HG03097 (cell line): Measurements from ENCODE around the gene FAM185A.
"Not testable (repeated sequence)": the region's sequence is repeated elsewhere in the genome, so short reads cannot be mapped to it uniquely, and the experiment has no call there.

Experiments
- ATAC-seq: cut with Tn5 transposase; IDR thresholded peaks from one replicate; pipeline ENCODE4 v1.9.1; 2021; ENCODE audit not compliant: unreplicated experiment, low FRiP score

The FAM185A gene

DNA sequence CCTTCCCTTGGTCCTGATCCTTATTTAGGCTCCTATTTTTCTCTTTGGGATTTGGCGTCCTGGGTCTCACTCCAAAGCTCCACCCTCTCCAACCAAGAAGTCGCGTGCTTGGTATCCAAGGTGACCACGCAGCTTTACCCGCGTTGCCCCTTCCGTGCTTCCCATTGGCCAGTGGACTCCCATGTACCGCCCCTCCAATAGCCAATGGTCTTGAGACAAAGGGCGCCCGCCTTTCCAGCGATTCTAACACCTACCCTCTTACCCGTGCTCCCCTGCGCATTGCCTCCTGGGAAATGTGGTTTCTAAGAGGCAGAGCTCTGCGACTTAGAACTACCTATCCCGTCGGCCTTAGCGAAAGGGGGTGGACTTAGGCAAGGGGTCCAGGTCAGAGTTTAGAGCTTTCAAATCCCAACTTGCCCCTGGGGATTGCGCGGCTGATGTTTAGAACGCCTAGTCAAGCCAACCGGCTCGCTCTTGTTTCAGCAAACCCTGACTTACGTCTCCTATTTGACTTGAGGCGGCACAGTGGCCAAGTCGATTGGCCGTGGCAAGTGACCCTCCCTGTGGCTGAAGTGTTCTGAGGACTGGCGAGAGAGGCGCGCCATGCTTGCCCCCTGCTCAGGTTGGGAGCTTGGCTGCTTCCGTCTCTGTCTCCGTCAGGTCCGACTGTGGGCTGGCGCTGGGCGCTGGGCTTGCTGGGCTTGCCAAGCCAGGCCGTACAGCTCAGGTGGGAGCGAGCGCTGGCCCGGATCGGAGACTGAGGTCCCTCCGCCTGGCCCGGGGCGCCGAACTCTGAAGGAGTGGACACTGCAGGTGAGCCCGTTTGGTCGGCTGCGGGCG is at the start of gene FAM185A:
TSS of gene FAM185A (plus strand) at position 395 of the 840 bp plus-strand sequence. CDS start at position 604, 209 bp downstream.
- peak; percentile 95 for ATAC-seq

DNA sequence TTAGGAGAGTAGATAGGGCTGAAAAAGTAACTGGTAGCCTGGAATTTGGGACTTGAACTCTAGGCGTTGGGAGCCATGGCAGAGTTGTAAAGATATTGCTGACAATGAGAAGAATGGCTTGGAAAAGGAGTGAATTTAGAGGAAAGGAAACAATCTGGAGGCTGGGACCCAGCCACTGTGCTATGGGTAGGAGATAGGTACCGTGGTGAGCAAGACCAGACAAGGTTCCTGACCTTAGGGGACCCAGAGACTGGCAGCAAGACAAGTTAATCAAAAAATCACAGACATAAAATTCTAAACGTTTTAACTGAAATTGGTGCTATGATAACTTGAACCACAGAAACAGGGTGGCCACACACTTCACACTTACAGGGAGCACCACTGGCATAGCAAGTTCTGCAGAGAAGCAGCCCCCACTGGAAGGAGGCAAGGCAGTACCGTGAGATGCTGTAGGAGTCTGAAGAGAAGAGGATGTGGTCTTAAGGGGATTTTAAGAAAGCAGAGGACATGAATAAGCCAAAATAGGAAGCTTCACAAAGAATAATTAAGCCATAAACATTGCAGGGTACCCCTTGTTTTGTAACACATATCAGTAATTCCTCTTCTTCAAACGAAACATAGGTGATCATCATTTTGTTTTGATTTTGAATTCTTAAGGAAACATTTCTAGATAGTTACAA is 35.6 kb upstream of the FAM185A start:
- peak; percentile 81 for ATAC-seq

DNA sequence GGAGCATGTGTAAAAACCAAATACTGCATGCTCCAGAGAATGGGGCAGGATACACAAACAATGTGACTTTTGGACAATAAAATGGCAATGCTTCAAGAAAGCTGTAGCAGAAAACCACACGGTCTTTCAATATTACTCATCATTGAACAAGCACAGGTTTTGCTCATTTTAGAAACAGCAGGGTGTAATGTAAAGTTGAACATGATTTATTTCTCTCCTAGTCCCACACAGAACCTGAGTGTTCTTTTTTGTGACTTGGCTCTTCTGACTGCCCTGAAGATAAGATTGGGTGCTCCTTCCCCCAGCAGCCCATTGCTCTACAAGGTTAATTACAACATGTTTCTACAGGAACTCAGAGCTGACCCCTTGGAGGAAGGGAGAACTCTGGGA is 35.1 kb upstream of the FAM185A start:
- ATAC-seq = peak; percentile 70

DNA sequence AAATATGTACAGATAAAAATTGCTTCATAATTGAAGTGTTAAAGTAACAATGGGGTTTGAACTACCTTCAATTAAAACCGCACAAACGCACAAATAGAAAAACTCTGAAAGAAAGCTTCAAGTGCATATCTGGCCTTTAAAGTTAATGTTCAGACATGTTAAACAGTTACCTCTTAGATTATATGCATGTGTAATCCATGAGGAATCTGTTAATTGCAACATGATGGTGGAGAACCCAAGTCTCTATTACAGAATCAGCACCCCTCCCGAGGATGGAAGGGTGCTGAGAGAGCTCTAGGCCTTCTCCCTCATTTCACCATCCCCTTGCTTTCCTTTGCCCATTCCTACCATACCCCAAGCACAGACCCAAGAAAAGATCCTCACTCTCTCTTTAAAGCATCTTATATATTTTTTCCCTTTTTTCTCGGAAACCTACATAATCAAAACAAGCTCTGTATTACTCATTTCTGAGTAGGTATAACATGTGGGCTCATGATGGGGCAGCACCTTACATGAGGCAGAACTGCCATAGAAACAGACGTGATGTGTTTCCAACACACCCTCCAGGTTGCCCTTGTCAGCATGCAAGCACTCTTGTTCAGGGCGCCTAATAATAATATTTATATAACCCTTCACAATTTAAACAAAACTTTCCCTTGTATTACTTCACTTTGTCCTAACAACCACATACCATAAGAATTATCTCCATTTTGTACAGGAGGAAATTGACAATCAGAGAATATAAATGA is 33.9 kb upstream of the FAM185A start:
- ATAC-seq = not testable (repeated sequence)

DNA sequence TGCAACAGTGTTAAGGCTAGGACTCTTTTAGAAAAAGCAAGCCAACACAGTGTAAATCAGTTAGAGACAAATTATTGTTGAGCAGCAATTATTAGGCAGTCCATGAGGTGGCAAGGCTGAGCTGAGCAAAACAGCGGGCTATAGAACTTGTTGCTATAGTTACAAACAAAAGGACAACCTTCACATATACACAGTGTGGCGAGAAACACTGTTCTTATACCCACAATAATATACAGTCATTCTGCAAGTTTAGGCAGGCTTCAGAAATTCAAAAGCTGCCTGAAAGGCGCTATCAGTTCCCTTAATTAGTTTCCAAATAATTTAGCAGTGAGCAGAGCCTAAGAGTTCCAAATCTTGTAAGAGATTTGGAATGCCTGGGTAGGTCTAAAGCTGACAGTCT is 33.1 kb upstream of the FAM185A start:
- not testable (repeated sequence) for ATAC-seq

DNA sequence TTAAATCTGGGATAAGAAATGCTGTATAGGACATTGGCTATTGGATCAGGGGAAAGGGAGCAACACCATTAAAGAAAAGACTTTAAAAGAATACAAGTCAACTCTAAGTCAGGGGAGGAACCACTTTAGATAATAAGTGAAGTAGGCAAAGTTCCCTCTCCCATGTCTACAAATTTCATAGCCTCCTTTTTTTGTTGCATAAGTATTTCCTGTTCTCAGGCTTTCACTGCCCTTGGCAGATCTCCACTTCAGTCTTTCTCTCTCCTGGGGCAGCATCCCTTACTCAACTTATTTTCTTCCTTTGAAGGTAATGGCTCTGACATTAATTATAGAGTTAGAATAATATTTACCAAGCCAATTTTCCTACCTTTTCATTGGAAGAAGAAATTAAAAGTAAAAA is 30.3 kb upstream of the FAM185A start:
- ATAC-seq = not testable (repeated sequence)

DNA sequence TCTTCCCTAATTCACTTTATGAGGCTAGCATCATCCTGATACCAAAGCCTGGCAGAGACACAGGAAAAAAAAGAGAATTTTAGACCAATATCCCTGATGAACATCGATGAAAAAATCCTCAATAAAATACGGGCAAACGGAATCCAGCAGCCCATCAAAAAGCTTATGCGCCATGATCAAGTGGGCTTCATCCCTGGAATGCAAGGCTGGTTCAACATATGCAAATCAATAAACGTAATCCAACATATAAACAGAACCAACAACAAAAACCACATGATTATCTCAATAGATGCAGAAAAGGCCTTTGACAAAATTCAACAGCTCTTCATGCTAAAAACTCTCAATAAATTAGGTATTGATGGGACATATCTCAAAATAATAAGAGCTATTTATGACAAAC is 22.6 kb upstream of the FAM185A start:
- ATAC-seq = not testable (repeated sequence)

DNA sequence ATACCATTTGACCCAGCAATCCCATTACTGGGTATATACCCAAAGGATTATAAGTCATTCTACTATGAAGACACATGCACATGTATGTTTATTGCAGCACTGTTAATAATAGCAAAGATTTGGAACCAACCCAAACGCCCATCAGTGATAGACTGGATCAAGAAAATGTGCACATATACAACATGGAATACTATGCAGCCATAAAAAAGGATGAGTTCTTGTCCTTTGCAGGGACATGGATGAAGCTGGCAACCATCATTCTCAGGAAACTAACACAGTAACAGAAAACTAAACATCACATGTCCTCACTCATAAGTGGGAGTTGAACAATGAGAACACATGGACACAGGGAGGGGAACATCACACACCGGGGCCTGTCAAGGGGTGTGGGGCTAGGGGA is 19.1 kb upstream of the FAM185A start:
- not testable (repeated sequence) for ATAC-seq

DNA sequence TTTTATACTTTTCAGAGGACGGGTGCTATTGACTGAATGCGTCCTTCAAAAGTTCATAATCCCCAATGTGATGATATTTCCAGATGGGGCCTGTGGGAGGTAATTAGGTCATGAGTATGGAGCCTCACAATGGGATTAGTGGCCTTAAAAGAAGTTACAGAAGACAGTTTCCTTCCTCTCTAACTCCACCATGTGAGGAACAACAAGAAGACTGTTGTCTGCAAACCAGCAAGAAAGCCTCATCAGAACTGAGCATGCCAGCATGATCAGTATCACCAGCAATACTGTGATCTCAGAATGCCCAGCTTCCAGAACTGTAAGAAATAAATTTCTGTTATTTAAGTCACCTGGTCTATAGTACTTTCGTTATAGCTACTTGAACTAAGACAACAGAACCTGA is 18.4 kb upstream of the FAM185A start:
- ATAC-seq = not testable (repeated sequence)

DNA sequence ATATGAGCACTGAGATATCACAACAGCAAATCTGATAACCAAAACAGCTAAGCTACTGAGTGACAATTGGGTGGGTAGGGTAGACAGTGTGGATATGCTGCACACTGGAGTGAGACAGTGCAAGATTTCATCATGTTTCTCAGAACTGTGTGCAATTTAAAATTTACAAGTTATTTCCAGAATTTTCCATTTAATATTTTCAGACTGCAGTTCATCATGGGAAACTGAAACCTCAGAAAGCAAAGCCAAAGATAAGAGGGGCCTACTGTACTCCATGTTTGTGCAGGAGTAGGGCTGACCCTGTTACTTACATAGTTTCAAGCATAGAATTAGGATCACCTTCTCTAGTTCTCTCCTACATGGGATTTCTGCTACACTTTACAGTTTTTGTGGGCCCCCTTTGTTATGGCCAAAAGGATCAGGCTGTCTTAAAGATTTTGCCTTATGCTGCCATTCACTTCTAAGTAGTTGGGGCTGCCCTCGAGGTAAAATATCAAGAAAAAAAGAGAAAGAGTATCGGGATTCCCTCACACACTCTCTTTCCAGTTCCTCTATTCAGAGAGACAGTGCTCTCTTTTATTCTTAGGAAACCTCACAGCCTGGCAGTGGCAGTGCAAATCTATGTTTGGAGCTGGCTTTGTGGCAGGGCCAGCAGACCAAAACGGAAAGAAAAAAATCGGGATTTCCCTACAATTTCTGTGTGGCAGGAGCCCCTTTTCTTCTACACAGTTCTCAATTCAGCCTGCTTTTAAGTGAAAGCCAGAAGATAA is 6.6 kb upstream of the FAM185A start:
- ATAC-seq = not testable (repeated sequence)

DNA sequence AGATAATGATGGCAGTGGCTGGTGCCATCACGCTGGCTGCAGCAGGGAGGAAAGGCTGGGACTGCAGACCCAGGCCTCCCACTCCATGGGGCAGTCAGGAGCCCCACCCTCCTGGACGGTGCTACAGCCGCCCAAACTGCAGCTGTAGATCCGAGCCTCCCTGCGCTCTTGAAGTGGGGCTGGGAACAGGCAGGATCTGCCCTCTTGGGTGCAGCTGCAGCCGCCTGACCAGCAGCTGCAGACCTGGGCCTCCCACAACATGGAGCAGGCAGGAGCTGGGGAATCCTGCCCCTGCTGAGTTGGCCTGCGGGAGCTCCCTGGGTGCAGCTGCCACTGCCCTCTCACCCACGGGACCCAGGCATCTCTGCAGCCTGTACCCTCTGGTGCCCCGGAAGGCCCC is 4.9 kb upstream of the FAM185A start:
- ATAC-seq = not testable (repeated sequence)

DNA sequence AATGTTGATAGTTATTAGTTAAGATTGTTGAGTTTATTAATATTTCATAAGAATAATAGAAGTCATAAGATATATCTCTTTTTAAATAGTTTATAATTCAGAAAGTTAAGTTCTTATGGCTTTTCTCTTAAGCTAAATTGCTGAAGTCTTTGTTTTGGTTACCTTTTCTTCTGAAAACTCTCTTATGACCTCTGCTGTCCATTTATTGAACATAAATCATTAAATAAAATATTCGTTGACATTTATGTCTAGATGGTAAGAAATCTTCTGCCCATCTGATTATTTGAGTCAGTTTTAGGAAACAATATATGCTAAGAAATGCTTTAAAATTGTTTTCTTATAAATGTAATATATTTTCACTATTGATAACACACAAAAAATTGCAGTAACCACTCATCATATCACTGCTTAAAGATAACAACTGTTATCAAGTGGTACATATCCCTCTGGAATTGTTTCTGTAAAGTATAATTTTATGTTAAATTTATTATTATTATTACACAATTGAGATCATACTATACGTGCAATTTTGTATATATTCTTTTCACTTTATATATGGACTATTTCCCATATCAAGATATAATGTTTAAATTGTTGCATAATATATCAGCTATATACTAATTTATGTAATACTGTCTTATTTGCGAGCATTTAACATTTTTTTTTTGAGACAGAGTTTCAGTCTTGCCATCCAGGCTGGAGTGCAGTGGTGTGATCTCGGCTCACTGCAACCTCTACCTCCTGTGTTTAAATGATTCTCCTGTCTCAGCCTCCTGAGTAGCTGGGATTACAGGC is 3.1 kb upstream of the FAM185A start:
- ATAC-seq = not testable (repeated sequence)

DNA sequence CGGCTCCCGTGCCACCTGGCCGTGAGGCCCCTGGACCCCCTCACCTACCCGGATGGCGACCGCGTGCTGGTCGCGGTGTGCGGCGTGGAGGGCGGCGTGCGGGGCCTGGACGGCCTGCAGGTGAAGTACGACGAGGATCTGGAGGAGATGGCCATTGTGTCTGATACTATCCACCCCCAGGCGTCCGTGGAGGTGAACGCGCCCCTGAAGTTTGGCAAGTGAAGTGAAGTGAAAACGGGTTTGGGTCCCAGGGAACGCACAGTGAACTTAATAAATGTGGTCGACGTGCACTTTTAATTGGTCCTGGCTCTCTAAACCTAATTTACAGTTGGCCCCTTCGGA is 617 bp downstream of the FAM185A start:
- ATAC-seq = not testable (repeated sequence)

DNA sequence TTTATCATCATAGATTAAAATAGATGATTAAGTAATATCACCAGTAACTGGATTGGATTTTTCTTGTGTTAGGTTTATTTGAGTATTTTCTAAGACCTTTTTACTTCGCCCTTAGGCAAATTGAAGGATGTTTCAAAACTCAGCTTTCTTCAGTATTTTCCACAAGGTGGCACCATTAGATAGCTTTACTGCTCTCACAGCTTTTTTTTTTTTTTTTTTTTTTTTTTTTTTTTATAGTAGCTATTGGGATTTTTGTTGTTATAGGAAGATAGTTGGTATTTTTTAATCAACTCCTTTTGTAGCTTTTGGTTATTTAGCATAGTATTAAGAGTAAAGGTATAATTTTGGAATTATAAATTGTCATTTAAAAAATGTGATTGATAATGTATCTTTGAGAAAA is 9.4 kb downstream of the FAM185A start:
- not testable (repeated sequence) for ATAC-seq

DNA sequence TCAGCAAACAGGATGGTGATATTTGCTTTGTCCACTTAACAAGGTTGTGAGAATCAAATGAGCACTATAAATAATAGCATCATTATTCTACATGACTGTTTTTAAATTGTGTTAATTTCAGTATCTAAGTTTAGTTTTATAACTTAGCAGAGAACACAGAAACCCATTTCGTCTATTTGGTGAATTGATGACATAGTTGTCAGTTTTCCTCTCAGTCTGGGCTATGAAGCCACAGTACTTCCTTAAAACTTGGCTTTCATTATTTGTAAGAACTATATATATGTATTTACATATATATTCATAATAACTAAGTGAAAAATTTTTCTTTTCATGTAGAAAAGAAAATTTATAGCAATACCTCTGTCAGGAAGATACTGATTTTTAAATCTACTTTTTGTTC is 11.1 kb downstream of the FAM185A start:
- ATAC-seq = not testable (repeated sequence)

DNA sequence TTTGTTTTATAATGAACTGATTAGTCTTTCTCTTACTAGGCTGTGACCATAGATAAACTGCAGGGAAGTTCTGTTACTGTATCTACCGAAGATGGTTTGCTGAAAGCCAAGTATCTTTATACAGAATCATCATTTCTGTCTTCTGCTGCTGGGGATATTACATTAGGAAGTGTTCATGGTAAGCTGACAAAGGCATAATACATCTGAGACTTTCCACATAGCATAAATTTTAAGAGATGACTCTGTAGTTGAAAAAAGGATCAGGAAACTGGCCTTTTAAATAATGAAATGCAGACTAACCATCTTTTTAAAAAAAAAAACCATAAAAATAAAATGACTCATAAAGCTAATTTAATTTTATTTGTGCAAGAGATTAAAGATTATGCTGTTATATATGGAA is 12.4 kb downstream of the FAM185A start:
- ATAC-seq = not testable (repeated sequence)

DNA sequence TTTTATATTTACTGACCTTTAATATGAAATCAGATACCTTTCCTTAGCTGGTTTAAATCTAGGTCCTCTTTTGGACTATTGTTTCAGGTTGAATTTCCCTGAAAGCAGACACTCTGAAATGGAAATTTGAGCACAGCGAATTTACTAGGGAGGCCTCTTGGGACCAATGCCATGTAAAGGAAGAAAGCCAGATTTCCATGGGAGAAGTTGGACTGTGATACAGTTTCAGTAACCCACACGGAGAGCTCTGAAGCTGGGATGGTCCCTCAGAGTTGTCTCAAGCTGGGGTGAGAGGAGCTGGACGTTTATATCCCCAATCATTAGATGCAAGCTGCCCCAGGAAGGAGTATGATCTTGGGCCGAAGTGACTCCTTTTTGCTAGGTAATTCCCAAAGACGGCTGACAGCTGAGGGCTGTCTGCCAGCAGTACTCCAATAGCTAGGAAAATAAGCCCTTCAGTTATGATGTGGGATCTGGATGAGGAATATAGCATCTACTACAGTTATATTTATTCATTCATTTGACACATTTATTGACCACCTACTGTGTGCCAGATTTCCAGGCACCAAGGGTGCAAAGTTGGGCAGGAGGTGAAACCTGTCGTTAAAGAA is 14.6 kb downstream of the FAM185A start:
- ATAC-seq = not testable (repeated sequence)

DNA sequence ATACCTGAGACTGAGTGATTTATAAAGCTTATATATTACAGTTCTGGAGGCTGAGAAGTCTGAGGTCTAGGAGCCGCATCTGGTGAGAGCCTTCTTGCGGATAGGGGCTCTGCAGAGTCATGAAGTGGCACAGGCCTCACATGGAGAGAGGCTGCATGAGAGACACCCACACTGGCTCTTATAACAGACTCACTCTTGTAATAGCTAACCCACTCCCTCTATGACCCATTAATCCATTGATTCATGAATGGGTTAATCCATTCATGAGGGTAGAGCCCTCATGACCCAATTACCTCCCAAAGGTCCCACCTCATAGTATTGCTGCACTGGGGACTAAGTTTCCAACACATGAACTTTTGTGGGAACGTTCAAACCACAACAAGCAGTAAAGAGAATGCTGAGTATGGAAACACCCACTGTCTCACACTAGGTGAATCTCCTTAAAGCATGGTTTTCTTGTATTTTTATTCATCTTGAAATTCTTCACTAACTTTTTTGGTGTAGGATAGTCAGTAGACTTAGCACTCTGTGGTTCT is 20.9 kb downstream of the FAM185A start:
- ATAC-seq = not testable (repeated sequence)

DNA sequence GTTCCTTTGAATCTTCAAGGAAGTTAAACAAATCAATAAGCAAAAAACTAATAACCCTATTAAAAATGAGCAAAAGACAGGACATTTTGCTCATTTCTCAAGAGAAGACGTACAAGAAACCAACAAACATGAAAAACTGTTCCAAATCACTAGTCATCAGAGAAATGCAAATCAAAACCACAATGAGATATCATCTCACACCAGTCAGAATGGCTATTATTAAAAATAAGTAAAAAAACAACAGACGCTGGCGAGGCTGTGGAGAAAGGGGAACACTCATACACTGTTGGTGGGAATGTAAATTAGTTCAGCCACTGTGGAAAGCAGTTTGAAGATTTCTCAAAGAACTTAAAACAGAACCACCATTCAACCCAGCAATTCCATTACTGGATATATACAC is 21.7 kb downstream of the FAM185A start:
- not testable (repeated sequence) for ATAC-seq
